ENCODE results near the gene ZNF516.

DNA sequence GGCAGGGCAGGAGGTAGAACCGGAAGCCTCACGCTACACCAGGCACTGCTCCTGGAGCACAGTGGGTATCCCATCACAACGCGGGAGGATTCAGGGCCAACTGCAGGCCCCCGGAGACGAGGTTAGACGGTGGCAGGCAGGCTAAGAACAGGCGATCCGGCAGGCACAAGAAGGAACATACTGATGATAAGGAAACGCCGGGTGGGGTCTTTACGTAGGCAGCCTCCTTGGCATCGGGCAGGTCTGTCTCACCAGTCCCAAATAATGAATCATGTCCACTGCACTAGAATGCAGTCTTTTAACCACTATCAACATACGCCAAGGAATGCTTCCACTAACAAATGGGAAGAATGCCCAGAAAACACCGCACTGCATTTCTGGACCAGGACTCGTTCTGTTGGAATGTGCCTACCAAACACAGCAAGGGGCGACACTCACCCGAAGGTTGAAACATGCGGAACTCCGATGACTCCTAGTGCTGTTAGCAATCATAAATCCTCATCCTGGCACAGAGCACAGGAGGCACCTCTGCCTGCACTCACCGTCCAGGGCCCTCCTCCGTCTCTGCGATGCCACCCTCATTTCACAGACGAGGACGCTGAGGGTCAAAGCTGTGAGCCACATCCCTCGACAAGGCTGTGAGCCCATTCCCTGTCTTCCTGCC lies 35.2 kb downstream of the ZNF516 start:
- TF ChIP-seq, protein P1, sequence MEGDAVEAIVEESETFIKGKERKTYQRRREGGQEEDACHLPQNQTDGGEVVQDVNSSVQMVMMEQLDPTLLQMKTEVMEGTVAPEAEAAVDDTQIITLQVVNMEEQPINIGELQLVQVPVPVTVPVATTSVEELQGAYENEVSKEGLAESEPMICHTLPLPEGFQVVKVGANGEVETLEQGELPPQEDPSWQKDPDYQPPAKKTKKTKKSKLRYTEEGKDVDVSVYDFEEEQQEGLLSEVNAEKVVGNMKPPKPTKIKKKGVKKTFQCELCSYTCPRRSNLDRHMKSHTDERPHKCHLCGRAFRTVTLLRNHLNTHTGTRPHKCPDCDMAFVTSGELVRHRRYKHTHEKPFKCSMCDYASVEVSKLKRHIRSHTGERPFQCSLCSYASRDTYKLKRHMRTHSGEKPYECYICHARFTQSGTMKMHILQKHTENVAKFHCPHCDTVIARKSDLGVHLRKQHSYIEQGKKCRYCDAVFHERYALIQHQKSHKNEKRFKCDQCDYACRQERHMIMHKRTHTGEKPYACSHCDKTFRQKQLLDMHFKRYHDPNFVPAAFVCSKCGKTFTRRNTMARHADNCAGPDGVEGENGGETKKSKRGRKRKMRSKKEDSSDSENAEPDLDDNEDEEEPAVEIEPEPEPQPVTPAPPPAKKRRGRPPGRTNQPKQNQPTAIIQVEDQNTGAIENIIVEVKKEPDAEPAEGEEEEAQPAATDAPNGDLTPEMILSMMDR (IDR thresholded peaks at IDR 0.05; ENCODE audit: poor library complexity): no peak
- no peak for TF ChIP-seq EZH2phosphoT487 (IDR thresholded peaks at IDR 0.05; ENCODE audit: low read depth, severe bottlenecking, unreplicated experiment)

Data from hepatocyte (in vitro differentiated cells).